Muscle of leg (tissue), 11 donors: ENCODE measurements around the gene GCFC2. TPM values are rescaled to one million over a fixed set of nuclear protein-coding genes. Genes with fewer than 3 reads are reported as not detected.

Experiments used
- DNase-seq: peaks from one replicate; pipeline ENCODE4 v3.0.0; 2013
- H3K27ac ChIP-seq: one replicate; pipeline ENCODE4 v1.5.1; 2013; ENCODE audit warnings: mild to moderate bottlenecking, low read length, control low read depth
- H3K27me3 ChIP-seq: one replicate; pipeline ENCODE4 v1.6.1; 2013; ENCODE audit warnings: low read length; ENCODE audit not compliant: control insufficient read depth, insufficient read depth
- H3K36me3 ChIP-seq: one replicate; pipeline ENCODE4 v1.6.1; 2013; ENCODE audit warnings: low read length; ENCODE audit not compliant: control insufficient read depth, insufficient read depth
- H3K4me1 ChIP-seq: one replicate; pipeline ENCODE4 v1.6.1; 2013; ENCODE audit warnings: low read length; ENCODE audit not compliant: control insufficient read depth, insufficient read depth
- H3K4me3 ChIP-seq: one replicate; pipeline ENCODE4 v1.5.1; 2013; ENCODE audit warnings: low read length, control low read depth
- H3K9me3 ChIP-seq: replicated peaks from 2 replicates; pipeline ENCODE4 v1.6.1; 2013; ENCODE audit warnings: low read depth, low read length; ENCODE audit not compliant: control insufficient read depth
- WGBS: methylation state at CpG from one replicate; pipeline ENCODE4 v1.1.5; 2013; ENCODE audit warnings: missing lambda C conversion rate; ENCODE audit not compliant: insufficient coverage; 5-methylcytosine and 5-hydroxymethylcytosine counted together
- polyA plus RNA-seq, 8 donors: library from polyadenylated mRNA; unstranded; fragments of 120-200 nt; gene quantifications; one replicate each; pipeline versions ENCODE4 v1.2.1 to v1.2.3, GENCODE V29; 2013; ENCODE audit warnings: inconsistent platforms in 1 of 8, low replicate concordance in 1 of 8; ENCODE audit not compliant: insufficient read length in 8 of 8, insufficient read depth in 1 of 8
- total RNA-seq: library from RNA; stranded (reverse); fragments of 120-200 nt; gene quantifications from one replicate; pipeline ENCODE4 v1.2.4, GENCODE V29; 2013

GCFC2 gene
- total and polyA plus RNA-seq, 9 donors, result 15.7 to 31.1 (median 20.2) TPM

DNA sequence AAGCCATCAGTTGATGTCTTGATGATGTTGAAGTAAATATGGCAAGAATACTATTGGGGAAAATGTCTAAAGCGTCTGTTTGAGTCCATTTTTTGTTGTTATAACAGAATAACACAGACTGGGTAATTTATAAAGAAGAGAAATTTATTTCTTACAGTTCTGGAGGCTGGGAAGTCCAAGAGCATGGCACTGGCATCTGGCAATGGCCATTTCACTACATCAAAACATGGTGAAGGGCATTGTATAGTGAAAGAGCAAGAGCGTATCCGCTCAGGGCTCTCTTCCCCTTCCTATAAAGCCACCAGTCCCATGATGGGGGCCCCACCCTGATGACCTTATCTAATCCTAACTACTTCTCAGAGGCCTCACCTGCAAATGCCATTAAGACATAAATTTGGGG is 93.8 kb downstream of the GCFC2 start:
- Histone ChIP-seq H3K27ac (no peak overlapping the region), H3K4me1 (no peaks in the 10 kb centered on the region), H3K36me3 (no peaks in the 10 kb centered on the region), H3K27me3 (no peaks in the 10 kb centered on the region), H3K9me3 (no peaks in the 10 kb centered on the region), H3K4me3 (no peak overlapping the region)
- WGBS, result no CpG with 5 or more reads among the region's 3 CpGs
- no peak for DNase-seq

DNA sequence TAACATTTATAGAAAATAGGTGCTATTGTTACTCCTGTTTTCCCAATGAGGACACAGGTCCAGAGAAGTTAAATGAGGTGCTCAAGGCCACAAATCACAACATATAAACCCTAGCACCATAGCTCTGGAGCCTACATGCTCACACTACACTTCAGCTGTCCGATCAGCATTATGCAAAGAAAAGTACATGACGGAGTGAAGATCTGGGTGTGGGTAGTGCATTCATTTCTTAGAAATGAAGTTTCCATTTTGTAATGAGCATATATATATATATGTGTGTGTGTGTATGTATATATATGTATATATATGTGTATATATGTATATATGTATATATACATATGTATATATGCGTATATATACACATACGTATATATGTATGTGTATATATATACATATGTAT is 94.3 kb downstream of the GCFC2 start:
- H3K36me3 ChIP-seq, result no peaks in the 10 kb centered on the region
- no peaks in the 10 kb centered on the region for H3K4me1 ChIP-seq
- no peak overlapping the region for H3K27ac ChIP-seq
- DNase-seq, result no peak
- no CpG with 5 or more reads among the region's 4 CpGs for WGBS
- no peaks in the 10 kb centered on the region for H3K9me3 ChIP-seq
- no peak overlapping the region for H3K4me3 ChIP-seq
- no peaks in the 10 kb centered on the region for H3K27me3 ChIP-seq

DNA sequence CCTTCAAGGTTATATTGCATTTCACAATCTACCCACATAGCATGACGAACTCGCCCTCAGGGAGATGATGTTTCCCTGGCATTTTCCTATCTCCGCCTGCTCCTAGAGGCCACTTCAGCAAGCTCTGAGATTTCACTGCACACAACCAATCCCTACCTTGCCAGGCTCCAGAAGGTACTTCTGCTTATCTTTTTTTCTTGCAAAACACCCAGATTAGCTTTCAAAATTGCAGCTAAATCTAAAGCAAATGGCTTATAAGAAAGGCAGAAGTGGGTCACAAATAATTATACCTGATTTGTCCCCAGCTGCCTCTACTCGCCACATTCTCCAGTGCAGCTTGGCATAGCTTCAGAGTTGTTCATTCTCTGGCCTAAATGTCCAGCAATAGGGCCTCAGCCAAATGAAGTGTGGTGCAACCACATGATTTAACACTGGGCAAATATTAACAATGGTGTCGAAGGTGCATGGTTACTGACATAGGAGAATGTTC is 96.5 kb downstream of the GCFC2 start:
- Histone ChIP-seq H3K4me1 (no peaks in the 10 kb centered on the region), H3K9me3 (no peaks in the 10 kb centered on the region), H3K36me3 (no peaks in the 10 kb centered on the region), H3K27me3 (no peaks in the 10 kb centered on the region), H3K27ac (no peak overlapping the region), H3K4me3 (no peak overlapping the region)
- DNase-seq, result no peak
- 76% methylated on average over 3 of the region's 5 CpGs for WGBS

DNA sequence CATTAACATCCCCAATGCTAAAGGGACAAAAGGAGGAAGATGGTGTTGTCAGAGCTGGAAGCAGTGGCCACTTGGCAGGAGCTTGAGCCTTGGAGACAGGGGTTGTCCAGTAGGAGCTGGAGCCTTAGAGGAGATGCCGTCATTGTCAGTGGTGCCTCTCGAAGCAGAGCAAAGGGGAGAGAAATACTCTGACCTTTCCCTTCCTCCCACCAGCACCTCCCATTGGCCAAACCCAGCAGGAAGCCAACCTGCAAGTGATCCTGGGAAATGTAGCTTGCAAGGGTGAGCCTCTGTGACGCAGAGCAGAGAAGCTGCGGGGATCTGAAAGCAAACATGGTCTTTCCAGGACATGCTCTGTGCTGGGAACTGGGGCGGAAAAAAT is 97.9 kb downstream of the GCFC2 start:
- peaks cover 3% of the 10 kb centered on the region for H3K27me3 ChIP-seq
- H3K4me3 ChIP-seq, result no peak overlapping the region
- H3K36me3 ChIP-seq, result no peaks in the 10 kb centered on the region
- H3K9me3 ChIP-seq, result no peaks in the 10 kb centered on the region
- no peak overlapping the region for H3K27ac ChIP-seq
- H3K4me1 ChIP-seq, result peaks cover 4% of the 10 kb centered on the region
- no peak for DNase-seq
- no CpG with 5 or more reads among the region's 5 CpGs for WGBS

Other genes starting within 250 kb of the GCFC2 start
- gene EVA1A, start 150.0 kb downstream of the GCFC2 start, total RNA-seq, result 6.9 TPM
- 10 to 100 TPM in 2 of 8 donors, 1 to 10 TPM in 6; 4.7 to 12.7 (median 7.6) TPM for gene EVA1A, start 150.0 kb downstream of the GCFC2 start, polyA plus RNA-seq
- gene MRPL19, start 64.1 kb downstream of the GCFC2 start, total RNA-seq, result 39.5 TPM
- gene MRPL19, start 64.1 kb downstream of the GCFC2 start, polyA plus RNA-seq, result 10 to 100 TPM; 27.3 to 39.0 (median 34.6) TPM